GM21360 (cell line): Measurements from ENCODE around the gene TMEM74B.
"Not testable (repeated sequence)": the region's sequence is repeated elsewhere in the genome, so short reads cannot be mapped to it uniquely, and the experiment has no call there.

ENCODE experiments used
- ATAC-seq: cut with Tn5 transposase; IDR thresholded peaks from one replicate; pipeline ENCODE4 v1.9.1; 2021; ENCODE audit warnings: mild to moderate bottlenecking, moderate library complexity; ENCODE audit not compliant: unreplicated experiment

The TMEM74B gene

DNA sequence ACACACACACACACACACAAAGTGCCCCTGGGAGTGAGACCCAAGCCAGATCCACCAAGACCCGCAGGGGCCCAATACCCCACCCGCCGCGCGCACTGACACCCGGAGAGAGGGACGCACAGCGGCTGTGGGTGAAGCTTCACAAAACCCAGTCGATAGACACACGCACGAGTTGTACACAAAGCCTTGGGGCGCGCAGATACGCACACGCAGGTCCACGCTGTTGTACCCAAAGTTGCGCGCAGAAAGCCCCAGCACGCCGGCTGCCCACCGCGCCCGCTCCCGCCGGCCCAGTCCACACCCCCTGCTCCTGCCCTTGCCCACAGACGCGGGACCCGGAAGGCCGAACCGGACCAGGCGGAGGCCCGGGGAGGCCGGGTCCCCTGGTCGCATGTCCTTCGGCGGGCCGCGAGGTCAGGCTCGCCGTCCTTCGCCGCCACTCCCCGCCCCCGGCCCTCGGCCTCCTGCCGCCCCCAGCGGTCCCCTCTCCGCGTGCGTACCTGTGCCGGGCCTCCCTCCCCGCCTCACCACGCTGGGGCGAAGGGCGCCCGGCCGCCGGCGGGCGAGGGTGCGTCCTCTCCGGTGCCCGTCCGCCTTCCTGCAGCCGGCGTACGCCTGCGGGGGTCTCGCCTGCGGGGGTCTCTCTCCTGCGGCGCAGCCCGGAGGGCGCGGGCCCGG lies at the start of gene TMEM74B:
TMEM74B (minus strand) TSS at position 344 of the 678 bp plus-strand sequence. CDS start 1,180 bp downstream, outside the sequence.
- ATAC-seq, result no peak

DNA sequence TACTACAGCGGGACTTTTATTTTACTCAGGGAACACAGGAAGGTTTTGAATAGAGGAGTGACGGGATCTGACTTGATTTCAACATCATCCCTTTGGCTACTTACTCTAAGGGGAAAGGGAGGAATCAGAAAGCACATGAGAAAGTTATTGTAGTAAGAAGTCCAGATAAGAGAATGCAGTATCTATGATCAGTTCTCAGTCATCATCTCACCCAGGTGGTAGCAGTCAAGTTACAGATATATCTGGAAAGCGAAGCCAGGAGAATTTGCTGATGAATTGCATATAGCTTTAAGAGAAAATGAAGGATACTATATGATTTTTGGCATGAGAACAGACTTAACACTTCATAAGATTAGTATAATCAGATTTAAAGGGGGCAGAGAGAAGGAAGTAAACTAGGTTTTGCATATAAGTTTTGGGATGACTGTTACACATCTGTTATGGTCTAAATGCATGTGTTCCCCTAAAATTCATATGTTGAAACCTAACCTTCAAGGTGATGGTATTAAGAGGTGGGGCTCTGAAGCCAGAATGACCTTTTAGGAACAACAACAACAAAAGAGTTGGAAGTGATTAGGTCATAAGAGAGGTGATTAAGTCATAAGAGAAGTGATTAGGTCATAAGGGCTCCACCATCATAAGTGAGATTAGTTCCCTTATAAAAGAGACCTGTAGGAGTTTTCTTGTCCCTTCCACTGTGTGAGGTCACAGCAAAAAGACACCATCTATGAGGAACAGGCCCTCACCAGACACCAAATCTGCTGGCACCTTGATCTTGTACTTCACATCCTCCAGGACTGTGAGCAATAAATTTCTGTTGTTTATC lies 47.7 kb upstream of the TMEM74B start:
- ATAC-seq, result no peak

DNA sequence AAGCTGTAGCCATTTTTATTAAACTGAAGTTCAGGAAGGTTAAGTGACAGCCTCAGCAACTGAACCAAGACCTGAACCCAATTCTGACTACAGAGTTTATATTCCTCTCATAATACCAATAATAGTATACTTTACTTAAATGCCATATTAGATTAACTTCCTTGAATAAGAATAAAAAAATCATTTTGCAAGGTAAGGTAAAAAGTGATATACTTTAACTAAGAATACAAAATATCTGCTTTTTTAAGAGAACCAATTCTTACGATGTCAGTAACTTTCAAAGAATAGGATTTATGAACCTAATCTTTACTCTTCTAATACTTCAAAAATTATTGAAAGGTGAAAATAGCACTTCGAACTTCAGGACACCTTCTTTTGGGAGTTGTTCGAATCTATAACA lies 44.8 kb upstream of the TMEM74B start:
- no peak for ATAC-seq

DNA sequence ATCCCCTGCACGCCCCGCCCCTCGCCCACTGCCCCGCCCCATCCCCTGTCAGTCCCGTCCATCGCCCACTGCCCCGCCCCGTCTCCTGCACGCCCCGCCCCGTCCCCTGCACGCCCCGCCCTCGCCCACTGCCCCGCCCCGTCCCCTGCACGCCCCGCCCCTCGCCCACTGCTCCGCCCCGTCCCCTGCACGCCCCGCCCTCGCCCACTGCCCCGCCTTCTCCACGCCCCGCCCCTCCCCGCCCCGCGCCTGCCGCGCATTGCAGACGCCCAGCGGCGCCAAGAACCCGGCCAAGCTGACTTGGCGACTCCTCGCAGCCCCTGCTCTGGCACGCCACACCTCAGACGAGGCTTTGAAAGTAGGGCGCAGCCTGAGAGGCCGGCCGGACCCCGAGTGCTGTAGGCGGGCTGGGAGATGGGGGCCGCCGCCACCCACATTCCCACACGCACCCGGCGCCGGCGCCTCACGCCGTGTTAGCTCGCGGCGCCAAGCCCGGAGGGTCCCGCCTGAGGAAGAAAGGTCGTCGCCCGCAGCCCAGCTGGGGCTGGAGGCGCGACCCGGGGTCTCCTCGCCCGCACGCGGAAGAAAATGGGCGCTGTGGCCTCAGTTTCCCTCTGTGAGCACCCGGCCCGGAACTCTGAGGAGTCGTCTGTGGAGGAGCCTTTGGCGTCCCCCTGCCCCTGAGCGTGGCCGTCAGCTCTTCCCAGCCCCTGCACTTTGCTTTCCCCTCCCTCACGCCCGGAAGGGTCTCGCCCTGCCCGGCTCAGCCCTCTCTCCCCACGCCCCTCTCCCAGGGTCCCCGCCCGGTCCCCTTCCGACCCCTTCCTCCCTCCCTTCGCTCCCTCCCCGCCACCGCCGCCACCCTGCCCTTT lies 41.2 kb upstream of the TMEM74B start, which contains the start of gene RAD21L1:
RAD21L1 (plus strand) TSS at position 262 of the 872 bp plus-strand sequence. CDS start 2,410 bp downstream, outside the sequence.
- ATAC-seq, result no peak

DNA sequence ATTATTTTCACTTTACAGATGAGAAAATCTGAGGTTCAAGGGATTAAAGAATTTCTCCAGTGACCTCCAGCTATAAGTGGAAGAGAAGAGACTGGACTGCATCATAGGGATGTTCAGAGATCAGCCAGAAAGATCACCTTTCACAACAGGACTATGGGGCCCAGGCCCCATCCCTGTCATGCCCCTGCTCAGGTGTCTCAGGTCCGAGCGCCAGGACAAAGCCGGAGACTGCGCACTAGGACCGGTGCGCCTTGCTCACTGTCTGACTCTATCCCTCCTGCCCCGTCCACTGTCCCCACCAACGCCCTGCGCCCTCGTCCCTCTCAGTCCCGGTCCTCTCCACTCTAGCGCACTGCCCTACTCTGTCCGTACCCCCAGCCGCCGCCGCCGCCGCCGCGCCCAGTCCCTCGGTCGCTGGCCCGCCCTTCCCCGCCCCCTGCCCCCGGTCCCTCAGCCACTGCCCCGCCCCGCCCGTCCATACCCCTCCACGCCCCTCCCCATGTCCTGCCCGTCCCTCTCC lies 40.5 kb upstream of the TMEM74B start:
- no peak for ATAC-seq

DNA sequence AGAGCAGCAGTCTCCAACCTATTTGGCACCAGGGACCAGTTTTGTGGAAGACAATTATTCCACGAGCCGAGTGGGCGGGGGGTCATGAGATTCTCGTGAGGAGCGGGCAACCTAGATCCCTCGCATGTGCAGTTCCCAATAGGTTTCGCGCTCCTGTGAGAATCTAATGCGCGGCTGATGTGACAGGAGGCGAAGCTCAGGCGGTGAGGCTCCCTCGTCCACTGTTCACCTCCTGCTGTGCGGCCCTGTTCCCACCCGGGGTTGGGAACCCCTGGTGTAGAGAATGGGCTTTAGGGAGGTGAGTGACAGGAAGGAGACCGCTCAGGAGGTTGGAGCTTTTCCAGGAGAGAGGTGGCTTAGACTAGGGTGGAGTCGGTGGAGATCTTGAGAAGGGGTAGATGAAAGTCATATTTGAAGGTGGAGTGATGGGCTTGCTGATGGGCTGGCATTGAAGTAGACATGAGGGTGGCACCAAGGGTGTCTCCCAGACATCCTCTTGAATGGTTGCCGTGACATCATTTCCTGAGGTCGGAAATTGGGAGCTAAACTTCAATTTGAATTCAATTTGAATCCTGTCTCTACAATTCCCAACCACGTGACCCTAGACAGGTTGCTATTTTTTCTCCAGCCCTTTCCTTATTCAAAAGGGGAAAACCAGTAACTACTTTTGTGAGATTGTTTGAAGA lies 39.6 kb upstream of the TMEM74B start:
- no peak for ATAC-seq

DNA sequence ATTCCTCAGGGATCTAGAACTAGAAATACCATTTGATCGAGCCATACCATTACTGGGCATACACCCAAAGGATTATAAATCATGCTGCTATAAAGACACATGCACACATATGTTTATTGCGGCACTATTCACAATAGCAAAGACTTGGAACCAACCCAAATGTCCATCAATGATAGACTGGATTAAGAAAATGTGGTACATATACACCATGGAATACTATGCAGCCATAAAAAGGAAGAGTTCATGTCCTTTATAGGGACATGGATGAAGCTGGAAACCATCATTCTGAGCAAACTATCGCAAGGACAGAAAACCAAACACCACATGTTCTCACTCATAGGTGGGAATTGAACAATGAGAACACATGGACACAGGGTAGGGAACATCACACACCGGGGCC lies 38.0 kb upstream of the TMEM74B start:
- not testable (repeated sequence) for ATAC-seq

DNA sequence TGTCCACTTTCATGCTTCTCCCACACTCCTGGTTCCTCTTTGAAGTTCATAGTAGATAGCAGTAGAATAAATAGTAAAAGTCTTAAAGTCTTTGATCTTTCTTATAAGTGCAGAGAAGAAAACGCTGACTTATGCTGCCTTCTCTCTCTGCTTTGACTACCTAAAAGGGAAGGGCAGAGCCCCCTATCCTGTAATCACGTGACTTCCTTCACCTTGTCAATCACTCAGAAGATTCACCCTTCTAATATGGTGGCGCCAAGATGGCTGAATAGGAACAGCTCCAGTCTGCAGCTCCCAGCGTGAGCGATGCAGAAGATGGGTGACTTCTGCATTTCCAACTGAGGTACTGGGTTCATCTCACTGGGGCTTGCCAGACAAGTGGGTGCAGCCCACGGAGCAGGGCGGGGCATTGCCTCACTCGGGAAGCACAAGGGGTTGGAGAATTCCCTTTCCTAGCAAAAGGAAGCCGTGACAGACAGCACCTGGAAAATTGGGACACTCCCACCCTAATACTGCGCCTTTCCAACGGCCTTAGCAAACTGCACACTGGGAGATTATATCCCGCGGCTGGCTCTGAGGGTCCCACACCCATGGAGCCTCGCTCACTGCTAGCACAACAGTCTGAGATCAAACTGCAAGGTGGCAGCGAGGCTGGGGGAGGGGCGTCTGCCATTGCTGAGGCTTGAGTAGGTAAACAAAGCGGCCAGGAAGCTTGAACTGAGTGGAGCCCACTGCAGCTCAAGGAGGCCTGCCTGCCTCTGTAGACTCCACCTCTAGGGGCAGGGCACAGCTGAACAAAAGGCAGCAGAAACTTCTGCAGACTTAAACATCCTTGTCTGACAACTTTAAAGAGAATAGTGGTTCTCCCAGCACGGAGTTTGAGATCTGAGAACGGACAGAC lies 32.0 kb upstream of the TMEM74B start:
- ATAC-seq, result not testable (repeated sequence)

DNA sequence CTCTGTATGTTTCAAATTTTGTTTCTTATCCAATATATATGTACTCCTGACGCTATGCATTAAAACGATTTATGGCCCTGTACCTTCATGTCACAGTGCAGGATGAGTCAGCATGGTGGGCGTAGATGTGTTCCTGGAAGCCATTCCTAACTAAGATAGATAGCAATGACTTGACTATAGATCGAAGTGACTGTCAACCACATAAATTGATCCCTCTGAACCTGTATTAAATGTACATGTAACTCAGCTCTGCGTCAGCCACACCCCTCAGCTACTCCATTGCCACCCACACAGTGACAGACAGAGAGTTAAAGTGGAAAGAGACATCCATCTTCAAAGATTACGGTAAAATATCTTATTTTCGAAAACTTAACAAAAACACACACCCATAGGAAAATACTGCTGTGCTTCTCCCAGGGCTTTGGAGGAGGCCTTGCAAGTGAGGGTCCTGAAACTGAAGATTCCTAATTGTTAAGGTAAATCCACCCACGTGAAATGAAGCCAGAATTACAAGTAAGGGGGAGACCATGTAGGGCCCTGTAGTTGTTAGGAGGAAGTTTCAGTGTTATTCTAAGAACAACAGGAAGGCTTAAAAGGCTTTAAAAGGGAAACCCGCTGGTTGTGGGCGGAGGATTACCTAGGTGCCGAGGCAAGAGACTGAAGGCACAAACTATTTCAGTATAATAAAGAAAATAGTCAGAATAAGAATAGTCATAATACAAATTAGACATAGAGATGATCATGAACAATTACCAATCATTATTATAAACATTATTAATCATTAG lies 30.8 kb upstream of the TMEM74B start:
- no peak for ATAC-seq

DNA sequence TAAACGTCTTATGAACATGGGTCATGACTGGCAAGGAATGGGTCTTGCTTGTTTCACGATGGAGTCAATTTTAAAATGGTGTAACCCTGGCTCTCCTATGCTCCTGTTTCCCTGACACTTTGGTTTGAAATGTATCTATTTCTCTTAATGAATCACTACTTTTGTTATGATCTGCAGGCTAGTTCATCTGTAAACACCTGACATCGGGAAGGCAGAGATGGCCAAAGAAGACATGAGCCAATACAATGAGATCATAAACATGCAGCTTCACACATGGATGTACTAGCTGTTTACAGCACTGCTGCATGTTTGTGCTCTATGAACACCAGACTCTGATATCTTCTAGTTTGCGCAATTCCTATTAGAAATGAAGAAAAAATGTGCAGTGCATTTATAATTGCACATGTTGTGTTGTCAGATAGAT lies 30.1 kb upstream of the TMEM74B start:
- ATAC-seq, result no peak

DNA sequence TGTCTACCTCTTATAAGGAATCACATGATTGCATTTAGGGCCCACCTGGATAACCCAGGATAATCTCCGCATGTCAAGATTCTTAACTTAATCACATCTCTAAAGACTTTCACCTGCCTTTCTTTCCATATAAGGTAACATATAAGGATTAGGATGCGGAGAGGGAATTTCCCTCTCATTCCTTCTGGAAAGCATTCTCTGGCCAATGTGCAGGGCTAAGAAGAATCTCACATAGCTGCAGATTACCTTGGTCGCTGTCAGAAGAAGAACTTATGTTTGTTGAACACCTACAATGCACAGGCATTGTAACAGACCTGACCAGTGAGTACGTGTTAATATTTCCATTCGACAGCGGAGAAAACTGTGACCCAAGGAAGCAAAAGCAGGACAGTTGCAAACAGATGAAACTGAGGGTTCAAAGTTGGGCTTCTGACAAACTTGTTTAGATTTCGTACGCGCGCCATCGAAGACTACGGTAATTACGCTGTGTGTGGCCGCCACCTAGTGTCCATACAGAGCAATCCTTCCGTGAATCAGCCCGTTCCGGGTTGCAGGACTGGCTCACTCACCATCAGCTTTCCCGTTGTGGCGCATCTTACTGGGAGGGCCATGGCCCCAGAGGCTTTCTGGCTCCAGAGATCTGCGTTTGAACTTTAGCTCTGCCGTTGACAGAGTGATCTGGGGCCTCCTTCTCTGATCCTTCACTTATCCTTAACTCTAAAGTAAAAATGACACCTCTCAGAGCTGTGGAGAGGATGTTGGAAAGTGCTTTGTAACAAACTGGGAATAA lies 28.0 kb upstream of the TMEM74B start:
- no peak for ATAC-seq

DNA sequence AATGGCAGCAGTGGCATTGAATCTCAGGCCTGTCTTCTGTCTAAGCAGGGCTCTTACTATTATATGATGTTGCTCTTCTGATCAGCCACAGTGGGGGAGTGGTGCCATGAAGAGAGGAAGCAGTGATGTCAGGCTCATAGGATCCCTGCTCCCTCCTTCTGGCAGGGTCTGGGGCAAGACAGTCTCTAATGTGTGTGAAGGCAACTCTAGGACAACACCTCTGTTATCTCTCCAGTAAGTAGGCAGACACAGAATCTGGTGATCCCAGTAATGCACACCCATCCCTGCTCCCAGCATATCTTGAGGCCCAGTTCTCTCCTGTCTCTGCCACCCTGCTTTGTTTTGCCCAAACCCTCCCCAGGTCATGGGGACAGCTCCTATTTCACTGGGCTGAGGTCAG lies 27.2 kb upstream of the TMEM74B start:
- ATAC-seq, result no peak

DNA sequence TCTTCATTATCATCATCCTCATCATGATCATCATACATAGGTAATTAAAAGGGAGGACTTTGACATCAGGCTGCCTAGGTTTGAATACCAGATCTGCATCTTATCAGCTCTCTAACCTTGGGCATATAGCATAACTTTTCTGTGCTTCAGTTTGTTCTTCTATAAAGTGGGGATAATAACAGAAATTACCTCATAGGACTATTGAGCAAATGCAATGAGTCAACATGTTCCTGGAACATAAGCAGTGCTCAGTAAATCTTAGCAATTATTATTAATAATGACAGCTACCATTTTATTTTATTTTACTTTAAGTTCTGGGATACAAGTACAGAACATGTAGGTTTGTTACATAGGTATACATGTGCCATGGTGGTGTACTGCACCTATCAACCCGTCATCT lies 25.7 kb upstream of the TMEM74B start:
- no peak for ATAC-seq

DNA sequence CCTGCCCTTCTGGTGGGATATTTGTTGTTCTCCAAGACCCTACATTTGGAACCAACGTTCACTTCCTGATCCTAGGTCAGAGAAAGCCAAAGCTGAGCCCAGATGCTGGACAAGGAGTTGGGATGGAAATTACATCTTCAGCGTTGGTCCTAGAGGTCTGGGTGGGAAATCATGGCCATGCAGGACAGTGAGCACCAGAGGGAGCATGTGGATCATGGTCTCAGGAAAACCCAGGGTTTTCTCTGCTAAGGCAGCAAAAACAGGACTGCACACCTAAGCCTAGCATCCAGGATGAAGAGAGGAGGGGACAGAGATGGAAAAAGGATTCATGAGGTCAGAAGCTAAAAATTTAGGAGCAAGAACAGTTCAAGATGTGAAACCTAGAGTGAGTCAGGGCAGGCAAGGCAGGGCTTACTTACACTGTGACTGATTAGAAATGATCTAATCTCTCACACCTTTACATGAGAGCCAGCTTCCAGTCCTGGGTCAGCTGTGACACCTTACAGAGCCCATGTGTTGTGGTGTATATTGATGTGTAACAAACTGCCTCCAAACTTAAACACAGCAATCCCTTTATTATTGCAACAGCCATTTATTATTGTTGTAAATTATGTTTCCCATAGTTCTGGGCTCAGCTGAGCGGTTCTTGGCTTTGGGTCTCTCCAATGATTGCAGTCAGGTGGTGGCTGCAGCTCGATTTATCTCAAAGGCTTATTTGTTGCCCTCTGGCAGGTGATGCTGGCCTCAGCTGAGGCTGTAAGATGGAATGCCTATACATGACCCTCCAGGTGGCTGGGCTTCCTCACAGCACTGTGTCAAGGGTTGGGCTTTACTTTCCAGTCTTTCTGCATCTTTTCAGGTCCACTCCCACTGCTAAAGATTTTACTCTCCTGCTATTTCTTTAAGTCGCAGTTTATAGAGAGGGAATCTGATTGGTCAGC lies 24.9 kb upstream of the TMEM74B start:
- no peak for ATAC-seq

DNA sequence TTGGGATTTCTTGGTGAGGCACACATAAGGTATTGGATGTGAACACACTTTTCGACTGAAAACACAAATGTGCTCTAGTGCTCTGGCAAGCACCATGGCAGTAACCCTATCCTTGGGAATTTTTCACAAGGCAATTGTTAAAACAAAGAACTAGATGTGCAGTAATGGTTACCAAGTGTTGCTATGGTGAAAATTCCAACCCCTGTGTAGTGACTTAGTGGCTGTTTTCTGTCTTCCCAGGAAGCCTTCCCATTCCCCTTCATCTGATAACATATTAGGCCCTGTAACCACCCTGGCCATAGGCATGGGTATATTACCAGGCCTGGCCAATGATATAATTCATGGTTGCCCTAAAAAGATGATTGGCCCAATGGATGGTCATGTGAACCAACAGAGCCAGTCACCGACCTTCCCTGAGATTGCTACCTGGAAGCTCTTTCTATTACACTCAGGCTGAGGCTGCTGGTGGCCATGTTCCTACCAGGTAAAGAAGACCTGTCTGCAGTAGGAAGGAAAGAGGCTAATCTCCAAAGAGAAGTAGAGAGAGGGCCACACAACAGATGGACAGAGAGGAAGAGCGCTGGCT lies 22.6 kb upstream of the TMEM74B start:
- no peak for ATAC-seq
